GM18907 (cell line): ENCODE data around the gene PRKAG2.
"Not testable (repeated sequence)": the region's sequence is repeated elsewhere in the genome, so short reads cannot be mapped to it uniquely, and the experiment has no call there.

Experiments
- ATAC-seq: cut with Tn5 transposase; IDR thresholded peaks from one replicate; pipeline ENCODE4 v1.9.1; 2021; ENCODE audit warnings: mild to moderate bottlenecking, moderate library complexity; ENCODE audit not compliant: unreplicated experiment

Gene PRKAG2

GRCh38 chr7:151852486-151853396 is 24.2 kb downstream of the PRKAG2 start:
- ATAC-seq = no peak

GRCh38 chr7:151851782-151852181 is 25.1 kb downstream of the PRKAG2 start:
- ATAC-seq = peak; percentile 28

GRCh38 chr7:151851145-151851751 is 25.7 kb downstream of the PRKAG2 start:
- ATAC-seq = peak; percentile 48

- ATAC-seq = no peak
Observed at GRCh38 chr7:151850491-151851124, 26.3 kb downstream of the PRKAG2 start.

GRCh38 chr7:151849879-151850260 is 27.0 kb downstream of the PRKAG2 start:
- no peak for ATAC-seq

GRCh38 chr7:151849008-151849878 is 27.7 kb downstream of the PRKAG2 start:
- ATAC-seq = no peak

- no peak for ATAC-seq
Observed at GRCh38 chr7:151847681-151848081, 29.2 kb downstream of the PRKAG2 start.

- ATAC-seq = no peak
Observed at GRCh38 chr7:151847136-151847535, 29.8 kb downstream of the PRKAG2 start.

GRCh38 chr7:151845412-151846205 is 31.3 kb downstream of the PRKAG2 start:
- ATAC-seq = no peak

GRCh38 chr7:151844825-151845200 is 32.1 kb downstream of the PRKAG2 start:
- ATAC-seq = no peak

GRCh38 chr7:151844071-151844824 is 32.7 kb downstream of the PRKAG2 start:
- ATAC-seq = no peak

GRCh38 chr7:151843181-151843580 is 33.7 kb downstream of the PRKAG2 start:
- ATAC-seq = no peak

- ATAC-seq = not testable (repeated sequence)
Observed at GRCh38 chr7:151841395-151842051, 35.4 kb downstream of the PRKAG2 start.

- ATAC-seq = no peak
Observed at GRCh38 chr7:151840088-151840910, 36.6 kb downstream of the PRKAG2 start.

- ATAC-seq = no peak
Observed at GRCh38 chr7:151839451-151839921, 37.4 kb downstream of the PRKAG2 start.

- ATAC-seq = peak; percentile 70
Observed at GRCh38 chr7:151838861-151839381, 38.0 kb downstream of the PRKAG2 start.

- no peak for ATAC-seq
Observed at GRCh38 chr7:151838072-151838471, 38.8 kb downstream of the PRKAG2 start.
